Spleen (tissue), 7 donors: ENCODE data around the gene ANKRD60.

Experiments
- CTCF ChIP-seq, 11 experiments: fragments of 200-600 bp in 7 of 11; fragments of 450-650 bp in 4 of 11; sonication (generic) in 4 of 11; IDR thresholded peaks in 8 of 11; conservative IDR thresholded peaks in 3 of 11; 1 replicate in 7 of 11; 2 replicates in 4 of 11; pipeline versions ENCODE4 v1.4.0 to v1.8.0; 2016 to 2021; ENCODE audit warnings: antibody characterized with exemption in 11 of 11, inconsistent platforms in 4 of 11, mild to moderate bottlenecking in 1 of 11
- POLR2A ChIP-seq, 3 donors: fragments of 450-650 bp; IDR thresholded peaks; one replicate each; pipeline ENCODE4 v1.5.1; 2017; ENCODE audit warnings: antibody characterized with exemption in 3 of 3, mild to moderate bottlenecking in 1 of 3
- POLR2AphosphoS5 ChIP-seq, 3 donors: sonication (generic); formaldehyde crosslinking; IDR thresholded peaks; one replicate each; pipeline ENCODE4 v1.5.1; 2017; ENCODE audit warnings: antibody characterized with exemption in 3 of 3
- donor health status: DM: no; HTN: no; CAD: no; lungs with moderate emphysema.
- donor health status: DM: no; HTN: no; CAD: no.
- donor health status: DM: no; HTN: no; CAD: no.

GRCh38 chr20:58240471-58240870, 12.0 kb upstream of the ANKRD60 start:
- TF ChIP-seq CTCF (IDR thresholded peaks at IDR 0.05 in 8 of 11, conservative IDR thresholded peaks at IDR 0.05 in 3 of 11) (no peak), POLR2A (IDR thresholded peaks at IDR 0.05) (no peak), POLR2AphosphoS5 (IDR thresholded peaks at IDR 0.05) (no peak)
